Mucosa of descending colon (tissue), 3 donors: ENCODE results near the gene CLEC19A. TPM values are rescaled to one million over a fixed set of nuclear protein-coding genes. Genes with fewer than 3 reads are reported as not detected.
"Not testable (repeated sequence)": the region's sequence is repeated elsewhere in the genome, so short reads cannot be mapped to it uniquely, and the experiment has no call there.

Experiments used
- ATAC-seq: fragments of 200-7000 bp; cut with Tn5 transposase; one replicate; pipeline ENCODE4 v1.9.1; 2020; ENCODE audit warnings: mild to moderate bottlenecking, moderate library complexity
- DNase-seq, 3 donors: peaks; one replicate each; pipeline ENCODE4 v3.0.0-alpha.2; 2020
- H3K36me3 ChIP-seq: fragments of 200-600 bp; one replicate; pipeline ENCODE4 v1.8.0; 2021; ENCODE audit warnings: low read depth, mild to moderate bottlenecking
- H3K4me1 ChIP-seq: fragments of 200-600 bp; one replicate; pipeline ENCODE4 v1.8.0; 2021; ENCODE audit warnings: low read depth, mild to moderate bottlenecking
- H3K4me3 ChIP-seq: fragments of 200-600 bp; one replicate; pipeline ENCODE4 v1.8.0; 2021; ENCODE audit warnings: mild to moderate bottlenecking
- H3K9me3 ChIP-seq: fragments of 200-600 bp; one replicate; pipeline ENCODE4 v1.8.0; 2021; ENCODE audit warnings: mild to moderate bottlenecking
- CTCF ChIP-seq: fragments of 200-600 bp; IDR thresholded peaks from one replicate; pipeline ENCODE4 v1.8.0; 2022; ENCODE audit warnings: antibody characterized with exemption, mild to moderate bottlenecking
- intact Hi-C, 2 donors: fragments of 100-400 bp; cut with DNase I in 1 of 2; cut with micrococcal nuclease in 1 of 2; formaldehyde crosslinking; loops; one replicate each; pipeline versions ENCODE4 v1.11.0 to v1.11.1; 2022; cut with DNase I, micrococcal nuclease
- total RNA-seq, 3 donors: library from RNA; stranded (reverse); fragmentation: NEBNext Ultra II Directional in 2 of 3; extraction: Animal tissue kit (Norgen Biotek cat#: 25700) in 2 of 3; gene quantifications; one replicate each; pipeline versions ENCODE4 v1.2.1 to v1.2.4, GENCODE V29; 2021 to 2023
- donor health status: DM: no; HTN: no; CAD: no; lungs with moderate emphysema.
- donor health status: DM: no; HTN: no; CAD: no.
- donor health status: DM: no; HTN: yes; CAD: no.

CLEC19A gene
- total RNA-seq, 3 donors from 2014 or later: not detected

- intact Hi-C loops: no loop called here
- no peak for DNase-seq
- H3K4me1 ChIP-seq: no peaks in the 10 kb centered on the region
- H3K4me3 ChIP-seq: no peak overlapping the region
- no peaks in the 10 kb centered on the region for H3K36me3 ChIP-seq
- H3K9me3 ChIP-seq: no peaks in the 10 kb centered on the region
- no peak for TF ChIP-seq CTCF
- no peak for ATAC-seq
These were observed 29.3 kb downstream of the CLEC19A start for GRCh38 chr16:19314718-19315425.

- intact Hi-C loops: no loop called here
- Histone ChIP-seq H3K4me1 (no peaks in the 10 kb centered on the region), H3K36me3 (no peaks in the 10 kb centered on the region), H3K4me3 (no peak overlapping the region), H3K9me3 (no peaks in the 10 kb centered on the region)
- ATAC-seq (no peak), DNase-seq (no peak)
- TF ChIP-seq CTCF: no peak
These were observed 30.4 kb downstream of the CLEC19A start for GRCh38 chr16:19315889-19316433.

DNA sequence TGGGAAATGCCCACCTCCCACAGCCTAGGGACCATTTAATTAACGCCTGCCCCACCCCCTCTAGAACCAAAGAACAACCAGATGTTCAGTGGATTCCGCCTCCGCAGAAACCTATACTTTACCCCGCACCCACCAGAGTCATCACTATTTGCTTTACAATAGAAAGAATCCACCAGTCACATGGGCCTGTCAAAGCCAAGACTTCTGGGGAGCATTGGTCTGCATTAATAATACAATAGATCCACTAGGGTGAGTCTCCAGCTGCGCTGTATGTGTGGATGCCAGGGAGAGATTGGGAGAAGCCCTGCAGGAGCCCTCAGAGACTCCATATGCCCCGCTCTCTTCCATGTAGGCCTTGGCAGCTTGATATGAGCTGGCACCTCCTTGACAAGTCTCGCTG lies 31.3 kb downstream of the CLEC19A start:
- TF ChIP-seq CTCF: no peak
- DNase-seq (no peak), ATAC-seq (no peak)
- Histone ChIP-seq H3K9me3 (no peaks in the 10 kb centered on the region), H3K4me3 (no peak overlapping the region), H3K4me1 (no peaks in the 10 kb centered on the region), H3K36me3 (no peaks in the 10 kb centered on the region)
- intact Hi-C loops: no loop called here

- H3K4me3 ChIP-seq, H3K9me3 ChIP-seq, H3K36me3 ChIP-seq, DNase-seq, ATAC-seq, intact Hi-C loops, H3K4me1 ChIP-seq: not testable (repeated sequence)
These were observed 35.7 kb downstream of the CLEC19A start for GRCh38 chr16:19321186-19321585.

DNA sequence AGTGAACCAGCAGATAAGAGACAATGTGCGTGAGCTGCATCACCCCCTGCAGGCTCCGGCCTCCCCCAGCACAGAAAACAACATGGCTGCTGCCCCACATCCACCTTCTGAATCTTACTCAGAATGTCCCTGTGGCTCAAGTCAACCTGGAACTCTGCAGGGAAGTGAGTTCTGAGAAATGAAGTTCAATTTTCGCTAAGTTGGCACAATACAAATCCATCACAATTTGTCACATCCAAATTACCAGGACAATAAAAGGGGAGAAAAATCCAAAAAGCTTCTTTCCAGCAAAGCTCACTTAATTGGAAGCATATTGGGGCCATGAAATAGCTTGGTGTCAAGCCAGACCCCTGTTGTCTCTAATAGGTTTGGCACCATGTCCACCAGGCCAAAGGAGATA lies 38.1 kb downstream of the CLEC19A start:
- DNase-seq: no peak
- intact Hi-C loops: no loop called here
- Histone ChIP-seq H3K4me1 (no peaks in the 10 kb centered on the region), H3K4me3 (no peak overlapping the region), H3K36me3 (no peaks in the 10 kb centered on the region), H3K9me3 (peaks cover 4% of the 10 kb centered on the region)
- no peak for ATAC-seq
- no peak for TF ChIP-seq CTCF

GRCh38 chr16:19328364-19328763 lies 42.8 kb downstream of the CLEC19A start:
- ATAC-seq (no peak), DNase-seq (no peak)
- Histone ChIP-seq H3K4me3 (no peak overlapping the region), H3K4me1 (no peaks in the 10 kb centered on the region), H3K9me3 (peaks cover 5% of the 10 kb centered on the region), H3K36me3 (no peaks in the 10 kb centered on the region)
- intact Hi-C loops: no loop called here
- no peak for TF ChIP-seq CTCF
